Heart left ventricle (tissue), 13 donors: ENCODE data around the gene TRPM3.

Source experiments
- POLR2A ChIP-seq, 2 donors: fragments of 450-650 bp; IDR thresholded peaks; one replicate each; pipeline ENCODE4 v1.6.1; 2017; ENCODE audit warnings: antibody characterized with exemption in 2 of 2, mild to moderate bottlenecking in 2 of 2, moderate library complexity in 2 of 2
- TF ChIP-seq, protein P1 (sequence below), 12 donors: fragments of 200-600 bp; sonication (generic) in 4 of 12; IDR thresholded peaks; one replicate each; pipeline versions ENCODE4 v1.5.0 to v1.8.0; 2018 to 2022; ENCODE audit warnings: antibody characterized with exemption in 12 of 12, mild to moderate bottlenecking in 5 of 12
- donor health status: ischemic (EF 13 %, LVEDD 7.1; RV severe dilation, severe dysfunction).
- donor health status: DM: no; HTN: yes; CAD: no.
- donor health status: DM: no; HTN: no; CAD: no.
- donor health status: ischemic (EF 25% LVEDD 6.9; RV normal size, moderate dysfunction).
- donor health status: ischemic (EF 25% LVEDD 5.7; RV mildly dilated, moderate dysfunction).
- donor health status: ischemic (EF 35%, LVEDD 5.7; RV mildly dilated, moderate dysfunction).
- donor health status: nonischemic (EF 11% LVEDD 7.7; RV severe dilation, severe dysfunction).
- donor health status: DM: yes; HTN: yes; CAD: no.
- donor health status: PGD.
- donor health status: ischemic (EF 29% LVEDD 5.4; RV normal size, mild dysfunction).
- donor health status: nonischemic (EF 23%, LVEDD 6.1; RV moderate dilation, normal function).

DNA sequence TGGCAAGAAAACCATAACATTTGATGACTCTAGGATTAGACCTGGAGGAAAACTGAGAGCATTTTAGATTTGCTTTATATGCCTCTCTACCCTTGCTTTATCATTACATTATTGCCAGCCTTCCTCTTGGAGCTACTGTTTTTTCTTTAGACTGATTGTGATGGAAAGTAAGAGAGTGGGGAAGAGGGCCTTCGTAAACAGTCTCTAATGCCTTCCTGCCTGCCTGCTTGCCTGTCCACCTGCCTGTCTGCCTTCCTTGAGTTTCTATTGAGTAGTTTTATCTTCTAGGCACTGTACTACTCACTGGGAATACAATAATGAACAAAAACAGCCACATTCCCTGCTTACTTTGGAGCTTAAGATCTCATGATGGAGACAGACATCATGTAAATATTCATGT lies 189.3 kb downstream of the TRPM3 start:
- TF ChIP-seq POLR2A (IDR thresholded peaks at IDR 0.05) = no peak
- TF ChIP-seq, protein P1, sequence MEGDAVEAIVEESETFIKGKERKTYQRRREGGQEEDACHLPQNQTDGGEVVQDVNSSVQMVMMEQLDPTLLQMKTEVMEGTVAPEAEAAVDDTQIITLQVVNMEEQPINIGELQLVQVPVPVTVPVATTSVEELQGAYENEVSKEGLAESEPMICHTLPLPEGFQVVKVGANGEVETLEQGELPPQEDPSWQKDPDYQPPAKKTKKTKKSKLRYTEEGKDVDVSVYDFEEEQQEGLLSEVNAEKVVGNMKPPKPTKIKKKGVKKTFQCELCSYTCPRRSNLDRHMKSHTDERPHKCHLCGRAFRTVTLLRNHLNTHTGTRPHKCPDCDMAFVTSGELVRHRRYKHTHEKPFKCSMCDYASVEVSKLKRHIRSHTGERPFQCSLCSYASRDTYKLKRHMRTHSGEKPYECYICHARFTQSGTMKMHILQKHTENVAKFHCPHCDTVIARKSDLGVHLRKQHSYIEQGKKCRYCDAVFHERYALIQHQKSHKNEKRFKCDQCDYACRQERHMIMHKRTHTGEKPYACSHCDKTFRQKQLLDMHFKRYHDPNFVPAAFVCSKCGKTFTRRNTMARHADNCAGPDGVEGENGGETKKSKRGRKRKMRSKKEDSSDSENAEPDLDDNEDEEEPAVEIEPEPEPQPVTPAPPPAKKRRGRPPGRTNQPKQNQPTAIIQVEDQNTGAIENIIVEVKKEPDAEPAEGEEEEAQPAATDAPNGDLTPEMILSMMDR (IDR thresholded peaks at IDR 0.05) = no peak
